Measurements from ENCODE around the gene APBB1.

GRCh38 chr11:6404342-6405051 lies 14.4 kb downstream of the APBB1 start:
- TF ChIP-seq CTCF (IDR thresholded peaks at IDR 0.05; ENCODE audit: low read depth, low read length) (no peak), POLR2A (IDR thresholded peaks at IDR 0.05; ENCODE audit: extremely low read depth, insufficient read length) (no peak), MYC (IDR thresholded peaks at IDR 0.05; ENCODE audit: low read depth, low read length) (no peak), MAX (IDR thresholded peaks at IDR 0.05; ENCODE audit: low read depth, low read length) (no peak)

All from NB4 (cell line).